ENCODE results near the gene UBA6.

The UBA6 gene

GRCh38 chr4:67593741-67594175 is 107.2 kb downstream of the UBA6 start:
- Histone ChIP-seq H3K36me3 (no peaks in the 10 kb centered on the region), H3K9me3 (no peaks in the 10 kb centered on the region), H3K27me3 (no peaks in the 10 kb centered on the region), H3K27ac (no peak overlapping the region), H3K4me3 (no peak overlapping the region), H3K4me1 (no peaks in the 10 kb centered on the region)
- DNase-seq: no peak
- intact Hi-C loops (cut with DNase I; ENCODE audit: low total_unique reads): no loop called here
- no peak for TF ChIP-seq CTCF (IDR thresholded peaks at IDR 0.05)

DNA sequence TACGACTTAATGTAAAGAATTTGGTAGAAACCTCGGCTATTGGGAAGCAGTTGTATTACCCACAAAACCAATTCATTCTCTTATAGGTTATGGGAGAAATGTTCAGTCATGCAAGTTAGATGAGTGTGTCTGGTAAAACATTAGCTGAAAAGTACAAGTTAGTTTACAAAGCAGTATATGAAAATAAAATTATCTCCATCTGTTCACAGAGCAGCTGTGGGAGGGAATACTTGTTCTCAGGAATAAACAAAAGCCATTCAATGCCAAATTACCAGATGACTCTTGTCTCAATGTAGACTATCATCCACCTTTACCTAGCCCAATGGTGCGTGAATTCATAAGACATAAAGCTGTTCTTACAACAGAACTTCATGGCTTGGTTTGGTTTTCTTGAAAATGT is 113.8 kb downstream of the UBA6 start:
- intact Hi-C loops (cut with DNase I; ENCODE audit: low total_unique reads): no loop called here
- no peaks in the 10 kb centered on the region for H3K27me3 ChIP-seq
- no peaks in the 10 kb centered on the region for H3K9me3 ChIP-seq
- no peak for DNase-seq
- no peak overlapping the region for H3K27ac ChIP-seq
- no peak overlapping the region for H3K4me3 ChIP-seq
- H3K36me3 ChIP-seq: no peaks in the 10 kb centered on the region
- no peak for TF ChIP-seq CTCF (IDR thresholded peaks at IDR 0.05)
- H3K4me1 ChIP-seq: no peaks in the 10 kb centered on the region

DNA sequence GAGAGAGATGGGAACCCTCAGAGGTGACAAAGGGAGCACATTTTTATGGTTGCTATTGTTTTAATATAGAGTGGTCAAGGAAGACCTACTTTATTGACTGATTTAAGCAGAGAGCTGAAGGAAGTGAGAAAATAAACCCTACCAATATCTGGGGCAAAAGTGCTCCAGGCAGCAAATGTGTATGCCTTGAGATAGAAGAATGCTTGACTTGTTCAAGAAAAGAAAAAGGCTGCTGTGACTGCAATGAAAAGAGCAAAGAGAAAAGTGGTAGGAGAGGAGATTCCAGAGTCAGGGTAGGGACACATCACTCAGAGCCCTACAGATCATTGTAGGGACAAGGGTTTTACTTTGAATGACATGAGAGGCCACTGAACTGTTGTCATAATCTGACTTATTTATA is 116.5 kb downstream of the UBA6 start:
- intact Hi-C loops (cut with DNase I; ENCODE audit: low total_unique reads): no loop called here
- TF ChIP-seq CTCF (IDR thresholded peaks at IDR 0.05): no peak
- H3K9me3 ChIP-seq: no peaks in the 10 kb centered on the region
- H3K4me1 ChIP-seq: no peaks in the 10 kb centered on the region
- H3K36me3 ChIP-seq: no peaks in the 10 kb centered on the region
- H3K27ac ChIP-seq: no peak overlapping the region
- no peak overlapping the region for H3K4me3 ChIP-seq
- DNase-seq: no peak
- H3K27me3 ChIP-seq: no peaks in the 10 kb centered on the region

- intact Hi-C loops (cut with DNase I; ENCODE audit: low total_unique reads): no loop called here
- H3K4me3 ChIP-seq: no peak overlapping the region
- no peaks in the 10 kb centered on the region for H3K36me3 ChIP-seq
- H3K9me3 ChIP-seq: no peaks in the 10 kb centered on the region
- H3K27ac ChIP-seq: no peak overlapping the region
- DNase-seq: no peak
- no peaks in the 10 kb centered on the region for H3K4me1 ChIP-seq
- no peaks in the 10 kb centered on the region for H3K27me3 ChIP-seq
- no peak for TF ChIP-seq CTCF (IDR thresholded peaks at IDR 0.05)
Measured at GRCh38 chr4:67581913-67582312, 119.0 kb downstream of the UBA6 start.

GRCh38 chr4:67581208-67581857 is 119.6 kb downstream of the UBA6 start:
- no peaks in the 10 kb centered on the region for H3K36me3 ChIP-seq
- DNase-seq: no peak
- no peaks in the 10 kb centered on the region for H3K9me3 ChIP-seq
- no peaks in the 10 kb centered on the region for H3K4me1 ChIP-seq
- TF ChIP-seq CTCF (IDR thresholded peaks at IDR 0.05): no peak
- intact Hi-C loops (cut with DNase I; ENCODE audit: low total_unique reads): no loop called here
- H3K4me3 ChIP-seq: no peak overlapping the region
- no peak overlapping the region for H3K27ac ChIP-seq
- H3K27me3 ChIP-seq: no peaks in the 10 kb centered on the region

- TF ChIP-seq CTCF (IDR thresholded peaks at IDR 0.05): no peak
- Histone ChIP-seq H3K27ac (no peak overlapping the region), H3K27me3 (no peaks in the 10 kb centered on the region), H3K9me3 (no peaks in the 10 kb centered on the region), H3K4me1 (no peaks in the 10 kb centered on the region), H3K4me3 (no peak overlapping the region), H3K36me3 (no peaks in the 10 kb centered on the region)
- no peak for DNase-seq
- intact Hi-C loops (cut with DNase I; ENCODE audit: low total_unique reads): no loop called here
Measured at GRCh38 chr4:67580577-67580976, 120.4 kb downstream of the UBA6 start.

Data from tibial artery (tissue), 4 donors.